GM21528 (cell line): ENCODE results near the gene PTPRN2.
"Not testable (repeated sequence)": the region's sequence is repeated elsewhere in the genome, so short reads cannot be mapped to it uniquely, and the experiment has no call there.

ENCODE experiments used
- ATAC-seq: cut with Tn5 transposase; IDR thresholded peaks from one replicate; pipeline ENCODE4 v1.9.1; 2021; ENCODE audit warnings: mild to moderate bottlenecking, moderate library complexity; ENCODE audit not compliant: unreplicated experiment, low FRiP score

Gene PTPRN2

GRCh38 chr7:158295966-158296797 lies 291.4 kb downstream of the PTPRN2 start:
- ATAC-seq = no peak

- not testable (repeated sequence) for ATAC-seq
Measured at GRCh38 chr7:158294468-158295215, 293.0 kb downstream of the PTPRN2 start.

GRCh38 chr7:158292948-158293347 lies 294.7 kb downstream of the PTPRN2 start:
- ATAC-seq = no peak

- ATAC-seq = no peak
Measured at GRCh38 chr7:158291998-158292397, 295.6 kb downstream of the PTPRN2 start.

- no peak for ATAC-seq
Measured at GRCh38 chr7:158289761-158290523, 297.7 kb downstream of the PTPRN2 start.

GRCh38 chr7:158289231-158289630 lies 298.4 kb downstream of the PTPRN2 start:
- ATAC-seq = no peak

GRCh38 chr7:158286210-158286609 lies 301.4 kb downstream of the PTPRN2 start:
- no peak for ATAC-seq

- ATAC-seq = no peak
Measured at GRCh38 chr7:158285383-158285770, 302.2 kb downstream of the PTPRN2 start.

- no peak for ATAC-seq
Measured at GRCh38 chr7:158284617-158285382, 302.8 kb downstream of the PTPRN2 start.

GRCh38 chr7:158284121-158284520 lies 303.5 kb downstream of the PTPRN2 start:
- ATAC-seq = no peak

- ATAC-seq = no peak
Measured at GRCh38 chr7:158283016-158283974, 304.3 kb downstream of the PTPRN2 start.

GRCh38 chr7:158282461-158283001 lies 305.1 kb downstream of the PTPRN2 start:
- ATAC-seq = no peak

- no peak for ATAC-seq
Measured at GRCh38 chr7:158281441-158281840, 306.2 kb downstream of the PTPRN2 start.

- no peak for ATAC-seq
Measured at GRCh38 chr7:158280448-158281144, 307.0 kb downstream of the PTPRN2 start.

- no peak for ATAC-seq
Measured at GRCh38 chr7:158279539-158280447, 307.8 kb downstream of the PTPRN2 start.

- ATAC-seq = no peak
Measured at GRCh38 chr7:158278745-158279320, 308.8 kb downstream of the PTPRN2 start.
